Activated CD8-positive, alpha-beta memory T cell treated with anti-CD3 and anti-CD28 coated beads for 48 hours (primary cell): ENCODE results near the gene MCM9.

ENCODE experiments used
- DNase-seq, 3 experiments: peaks; one replicate each; pipeline ENCODE4 v3.0.0-alpha.2; 2020; ENCODE audit warnings: low read depth in 2 of 3, low spot score in 2 of 3

MCM9 gene

DNA sequence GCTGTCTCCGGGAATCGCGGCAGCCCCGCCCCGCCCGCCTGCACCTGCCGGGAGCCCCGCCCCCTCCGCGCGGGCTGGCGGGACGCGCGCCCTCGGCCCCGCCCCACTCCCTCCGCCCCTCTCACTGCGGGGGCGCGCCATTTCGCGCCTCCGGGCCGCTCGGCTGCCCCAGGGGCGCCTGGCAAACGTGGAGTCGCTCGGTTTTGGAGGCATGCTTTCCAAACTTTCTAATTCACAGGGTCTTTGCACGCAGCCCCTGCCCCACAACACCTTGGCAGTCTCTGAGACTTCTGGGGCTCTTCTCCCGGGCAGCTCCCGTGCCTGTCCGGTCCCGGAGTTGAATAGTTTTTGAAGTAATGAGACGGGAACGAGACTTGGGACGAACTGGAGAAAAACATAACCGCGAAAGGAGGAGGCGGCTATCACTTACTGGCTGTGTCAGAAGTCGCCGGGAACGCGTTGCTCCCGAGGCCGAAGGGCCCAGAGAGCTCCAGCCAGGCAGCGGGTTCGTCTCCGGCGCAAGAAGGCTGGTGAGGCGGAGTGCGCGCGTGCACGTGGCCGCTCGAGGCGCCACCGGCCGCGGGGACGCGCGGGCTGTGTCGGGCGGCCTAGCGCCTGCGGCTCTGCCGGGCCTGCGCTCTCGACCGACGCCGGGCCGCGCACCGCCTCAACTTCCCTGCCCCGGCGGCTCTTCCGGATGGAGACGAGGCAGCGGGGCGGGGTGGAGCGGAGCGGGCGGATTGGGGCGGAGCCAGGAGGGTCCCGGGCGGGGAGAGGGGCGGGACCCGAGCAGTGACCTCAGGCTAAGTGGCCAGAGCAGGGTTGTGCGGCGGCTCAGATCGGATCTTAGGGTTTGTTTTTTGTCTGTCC lies at the start of gene MCM9:
Gene MCM9, minus strand, starts transcription at position 699 of the 870 bp plus-strand sequence. CDS start 3,436 bp downstream, outside the sequence.
- DNase-seq: peak; percentile 63 to 83 (median 68)

DNA sequence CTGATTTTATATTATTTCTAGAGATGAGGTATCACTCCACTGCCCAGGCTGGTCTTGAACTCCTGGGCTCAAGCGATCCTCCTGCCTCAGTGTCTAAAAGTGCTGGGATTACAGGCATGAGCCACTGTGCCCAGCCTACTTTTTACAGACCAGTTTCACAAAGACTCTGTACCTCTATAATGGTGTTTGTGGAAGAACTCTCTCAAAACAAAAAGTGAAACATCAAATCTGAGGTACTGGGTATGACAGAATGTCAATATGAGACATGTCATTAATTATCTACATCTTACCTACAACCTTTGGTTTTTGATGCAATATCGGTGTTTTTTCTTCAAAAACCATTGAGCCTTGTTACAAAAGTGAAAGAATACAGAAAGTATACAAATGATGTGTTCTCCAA lies 49.4 kb upstream of the MCM9 start:
- DNase-seq: no peak

DNA sequence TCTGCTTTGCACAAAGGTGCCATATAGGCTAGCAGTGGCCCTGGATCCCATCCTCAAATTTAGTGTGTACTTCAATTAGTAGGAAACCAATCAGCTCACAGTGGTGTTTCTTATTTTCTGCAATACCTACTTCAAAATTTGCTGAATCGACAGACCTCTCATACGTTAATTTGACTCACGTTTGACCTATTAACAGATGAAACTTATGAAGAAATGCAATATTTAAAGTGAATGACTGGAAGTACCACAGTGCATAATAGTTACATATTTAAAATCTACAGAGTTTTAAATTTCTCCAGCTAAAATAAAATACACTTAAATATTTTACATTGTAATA lies 47.6 kb upstream of the MCM9 start:
- DNase-seq: no peak

DNA sequence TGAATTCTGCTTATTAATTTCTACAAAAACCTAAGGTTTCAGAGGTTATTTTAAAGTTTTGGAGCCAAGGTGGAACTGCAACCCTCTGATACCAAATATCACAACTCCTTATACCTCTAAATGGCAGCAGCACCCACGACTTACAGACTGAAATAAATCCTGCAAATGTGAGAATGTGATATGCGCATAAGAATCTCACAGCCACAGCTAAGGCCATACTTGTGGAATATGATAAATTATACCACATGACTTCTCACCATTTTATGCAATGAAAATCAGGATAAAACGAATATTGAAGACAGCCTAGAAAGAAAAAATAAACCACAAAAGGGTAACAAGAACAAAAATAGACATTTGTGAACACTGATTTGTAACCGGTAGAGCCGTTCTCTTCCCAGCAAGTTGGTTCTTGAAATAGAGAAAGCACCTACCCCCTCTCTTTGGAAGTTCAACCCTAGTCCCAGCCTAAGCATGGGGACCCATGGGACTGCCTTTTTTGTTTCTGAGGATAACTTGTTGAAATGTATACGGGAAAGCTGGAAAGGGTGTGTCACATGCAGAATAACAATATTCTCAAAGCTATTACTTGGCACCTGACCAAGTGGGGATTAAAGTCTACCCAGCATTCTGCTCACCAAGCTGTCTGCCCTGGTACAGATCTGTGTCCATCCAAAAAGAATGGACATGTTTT lies 47.1 kb upstream of the MCM9 start:
- DNase-seq: no peak

DNA sequence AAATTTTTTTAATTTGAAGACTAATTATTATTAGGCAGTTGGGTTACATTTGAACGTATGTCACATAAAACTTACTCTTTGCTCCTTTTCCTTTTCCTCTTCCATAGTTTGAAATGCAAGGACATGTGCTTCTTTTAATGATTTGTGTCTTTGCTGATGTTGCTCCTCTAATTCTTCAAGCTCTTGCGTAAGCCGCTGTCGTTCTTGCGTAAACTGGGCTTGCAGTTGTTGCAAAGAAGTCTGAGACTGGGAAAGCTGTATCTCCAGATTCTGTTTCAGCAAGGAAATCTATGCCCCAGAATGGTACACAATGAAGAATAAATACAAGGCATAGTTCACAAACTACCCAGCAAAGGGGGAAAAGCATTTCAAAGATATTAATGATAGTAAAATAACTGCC lies 45.1 kb upstream of the MCM9 start:
- no peak for DNase-seq

DNA sequence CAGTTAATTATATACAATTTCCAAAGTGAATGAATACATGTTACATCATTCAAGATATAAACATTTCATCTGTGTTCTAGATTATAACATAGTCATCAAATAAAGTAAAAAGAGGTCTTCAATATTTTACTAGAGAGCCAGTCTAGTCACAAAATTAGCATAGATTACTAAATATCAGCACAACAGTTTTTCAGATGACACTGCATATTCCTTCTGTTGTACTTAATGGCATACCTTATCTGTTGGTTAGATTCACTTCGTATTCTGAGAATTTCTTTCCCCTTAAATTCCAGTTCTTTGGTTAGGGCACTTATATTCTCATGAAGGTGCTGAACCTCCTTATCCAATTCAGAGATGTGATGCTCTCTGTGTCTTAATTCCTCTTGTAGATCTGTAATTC lies 39.8 kb upstream of the MCM9 start:
- no peak for DNase-seq

DNA sequence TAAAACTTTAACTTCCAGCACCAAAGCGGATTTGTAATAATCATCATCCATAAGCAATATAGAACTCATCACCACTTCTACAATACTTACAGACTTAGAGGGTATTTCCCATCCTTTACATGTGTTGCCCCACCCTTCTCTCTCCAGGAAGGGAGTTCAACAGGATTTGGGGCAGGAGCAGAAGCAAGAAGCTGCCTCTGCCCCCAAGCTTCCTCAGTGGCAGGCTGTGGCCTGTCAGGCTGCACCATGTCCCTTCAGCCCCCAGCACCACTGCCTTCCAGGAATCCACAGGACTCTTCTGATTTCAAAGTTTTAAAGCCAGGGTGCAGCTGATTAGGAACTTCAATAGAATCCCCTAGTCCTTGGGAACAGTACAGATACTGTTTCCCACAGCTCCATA lies 36.7 kb upstream of the MCM9 start:
- DNase-seq: no peak

DNA sequence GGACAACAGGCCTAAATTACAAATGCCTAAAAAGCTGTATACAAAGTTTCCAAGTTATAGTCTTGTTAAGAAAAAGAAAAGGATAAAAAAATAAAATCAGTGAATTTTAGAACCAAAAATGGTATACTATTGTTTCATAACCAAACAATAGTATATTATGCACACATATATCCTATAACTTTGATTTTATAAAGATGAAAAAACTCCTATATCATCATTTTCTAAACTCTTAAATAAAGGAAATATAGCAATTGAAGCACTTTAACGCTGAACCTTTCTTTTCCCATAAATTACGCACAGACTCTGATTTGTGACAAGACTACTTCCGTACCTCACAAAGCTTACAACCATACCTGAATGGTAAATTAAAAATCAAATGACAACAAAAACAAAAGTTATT lies 35.9 kb upstream of the MCM9 start:
- DNase-seq: no peak

DNA sequence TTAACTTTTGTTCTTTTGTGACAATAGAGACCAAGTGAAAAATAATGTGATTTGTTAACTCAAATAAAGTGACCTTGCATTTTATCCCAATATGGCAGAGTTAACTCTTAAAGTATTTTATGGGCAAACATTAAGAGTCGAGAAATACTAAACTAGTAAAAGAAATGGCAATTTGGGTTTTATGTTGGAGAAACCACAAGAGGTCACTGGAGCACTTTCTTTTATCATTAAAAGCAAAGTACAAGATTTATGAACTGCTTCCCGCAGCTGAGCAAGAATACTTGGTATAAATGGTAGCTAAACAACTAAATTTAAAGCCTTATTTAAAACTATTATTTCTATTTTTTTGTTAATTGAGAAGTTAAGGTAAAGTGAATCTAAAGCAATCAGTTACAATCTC lies 33.5 kb upstream of the MCM9 start:
- DNase-seq: no peak

DNA sequence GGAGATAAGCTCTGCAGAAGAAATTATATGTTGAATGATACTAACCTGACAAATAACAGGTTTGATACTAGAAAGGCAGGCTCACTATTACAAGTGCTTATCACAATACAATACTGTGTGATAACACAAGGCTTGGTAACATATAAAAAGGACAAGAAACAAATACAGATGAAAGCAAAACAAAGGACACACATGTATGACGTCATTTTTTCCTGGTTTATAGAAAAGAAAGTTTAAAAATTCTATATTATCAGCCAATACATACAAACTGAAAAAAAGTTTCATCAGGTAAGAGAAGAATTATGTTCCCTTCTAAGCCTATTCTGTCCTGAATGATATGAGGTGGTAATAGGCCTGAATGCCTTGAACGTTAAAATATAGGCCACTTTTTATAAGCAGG lies 32.3 kb upstream of the MCM9 start:
- DNase-seq: no peak

DNA sequence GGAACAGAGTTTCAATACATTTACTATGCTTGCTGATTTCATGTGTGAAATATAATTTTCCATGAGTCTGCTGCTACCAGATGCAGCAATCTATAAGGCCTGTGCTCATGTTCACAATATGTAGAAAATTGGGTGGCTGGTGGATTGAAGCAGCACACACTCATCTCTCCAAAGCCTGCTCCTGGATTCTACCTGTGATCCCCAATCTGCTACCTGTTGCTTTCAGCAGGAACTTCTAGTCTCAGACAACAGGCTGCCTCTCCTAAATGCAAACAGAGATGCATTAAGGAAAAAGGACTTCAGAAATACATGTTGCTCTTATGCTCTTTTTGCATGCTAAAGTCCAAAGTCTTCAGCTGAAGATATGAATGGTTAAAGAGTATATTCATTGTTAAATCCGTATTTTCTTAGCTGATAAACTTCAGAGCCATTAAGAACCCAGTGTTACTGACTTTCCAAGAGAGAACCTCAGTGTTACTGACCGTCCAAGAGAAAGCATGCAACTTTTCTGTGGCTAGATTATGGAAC lies 30.9 kb upstream of the MCM9 start:
- no peak for DNase-seq

DNA sequence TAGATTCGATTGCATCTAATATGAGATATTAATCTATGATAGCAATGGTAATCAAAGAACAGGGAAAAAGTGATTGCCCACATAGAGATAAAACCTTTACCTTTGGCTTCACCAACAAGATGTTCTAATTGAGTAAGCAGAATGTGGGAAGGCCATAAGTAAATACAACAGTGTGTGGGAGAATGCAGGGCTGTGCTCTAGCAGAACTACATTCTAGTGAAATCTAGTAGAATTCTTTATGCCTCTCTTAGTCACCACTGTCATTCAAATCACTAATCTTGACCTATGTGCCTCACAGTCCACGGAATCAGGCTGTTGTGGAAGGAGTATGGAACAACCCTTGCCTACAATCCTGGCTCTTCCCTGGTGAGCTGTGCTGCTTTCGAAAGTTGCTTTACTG lies 30.4 kb upstream of the MCM9 start:
- no peak for DNase-seq

DNA sequence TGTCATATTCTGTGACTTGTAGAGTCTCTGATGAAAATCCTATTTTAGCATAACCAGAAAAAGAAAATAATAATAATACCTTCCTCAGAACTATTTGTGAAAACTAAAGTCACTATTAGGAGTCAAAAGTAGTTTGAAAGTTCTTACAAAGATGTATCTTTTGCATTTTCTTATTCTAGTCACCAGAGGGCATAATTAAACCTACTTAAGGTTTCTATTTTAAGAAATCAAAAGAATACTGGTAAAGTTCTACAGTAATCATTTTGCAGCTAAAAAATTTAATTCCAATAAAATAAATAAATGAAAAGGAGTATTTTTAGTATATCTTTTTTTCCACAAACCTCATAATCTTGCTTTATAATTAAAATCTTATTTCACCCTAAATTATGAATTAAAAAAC lies 28.0 kb upstream of the MCM9 start:
- DNase-seq: no peak

DNA sequence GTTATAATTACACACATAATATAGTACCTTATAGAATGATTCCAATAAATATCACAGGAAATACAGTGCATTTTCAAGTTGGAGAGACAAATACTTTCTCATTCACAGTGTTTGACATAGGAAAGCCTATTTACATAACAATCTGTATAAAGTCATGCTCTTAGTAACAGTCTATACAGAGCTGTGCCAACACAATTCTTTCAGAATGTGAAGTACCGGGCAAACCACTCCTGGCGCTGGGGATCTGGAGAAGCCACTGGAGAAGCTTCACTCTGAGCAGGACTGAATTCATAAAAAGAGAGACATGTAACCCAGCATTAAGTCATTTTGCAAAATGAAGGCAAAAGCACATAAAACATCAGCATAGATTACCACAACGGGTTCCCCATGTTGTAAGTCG lies 24.9 kb upstream of the MCM9 start:
- no peak for DNase-seq

DNA sequence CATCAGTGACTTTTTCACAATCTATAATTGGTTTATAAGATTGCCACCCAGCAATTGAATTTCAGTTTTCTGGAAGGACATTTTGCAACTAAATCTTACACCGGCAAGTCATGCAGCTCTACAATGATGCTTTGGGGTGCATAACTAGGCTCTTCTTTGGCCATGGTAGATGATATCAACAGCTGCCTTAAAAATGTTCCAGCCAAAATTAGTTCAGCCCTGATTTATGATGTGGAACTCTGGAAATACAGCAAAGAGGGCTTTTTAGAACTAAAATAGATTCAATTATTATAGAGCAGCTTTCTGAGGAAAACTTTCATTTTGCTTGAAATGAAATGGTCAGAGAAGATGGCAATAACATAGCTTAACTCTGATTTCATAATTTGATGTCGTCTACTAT lies 18.4 kb upstream of the MCM9 start:
- DNase-seq: no peak

DNA sequence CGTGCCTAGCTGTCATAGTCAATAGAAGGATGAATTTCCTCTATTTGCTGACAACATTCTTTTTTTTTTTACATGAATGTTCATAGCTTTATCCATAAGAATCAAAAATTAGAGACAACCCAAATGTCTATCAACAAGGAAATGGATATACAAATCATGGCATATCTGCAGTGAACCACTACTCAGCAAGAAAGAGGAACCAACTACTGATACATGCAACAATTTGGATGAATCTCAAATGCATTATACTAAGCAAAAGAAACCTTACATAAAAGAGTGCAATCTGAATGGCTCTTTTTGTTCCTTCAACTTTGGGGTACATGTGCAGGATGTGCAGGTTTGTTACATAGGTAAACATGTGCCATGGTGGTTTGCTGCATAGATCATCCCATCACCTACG lies 17.7 kb upstream of the MCM9 start:
- DNase-seq: no peak

DNA sequence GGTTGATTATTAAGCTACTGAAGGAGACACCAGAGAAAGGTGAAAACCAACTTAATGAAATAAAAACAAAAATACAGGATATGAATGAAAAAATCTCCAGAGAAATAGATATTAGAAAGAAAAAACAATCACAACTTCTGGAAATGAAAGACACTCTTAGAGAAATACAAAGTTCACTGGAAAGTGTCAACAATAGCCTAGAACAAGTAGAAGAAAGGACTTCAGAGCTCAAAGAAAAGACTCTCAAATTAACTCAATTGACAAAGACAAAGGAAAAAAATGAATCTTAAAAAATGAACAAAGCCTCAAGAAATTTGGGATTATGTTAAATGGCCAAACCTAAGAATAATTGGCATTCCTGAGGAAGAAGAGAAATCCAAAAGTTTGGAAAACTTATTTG lies 10.3 kb upstream of the MCM9 start:
- no peak for DNase-seq

DNA sequence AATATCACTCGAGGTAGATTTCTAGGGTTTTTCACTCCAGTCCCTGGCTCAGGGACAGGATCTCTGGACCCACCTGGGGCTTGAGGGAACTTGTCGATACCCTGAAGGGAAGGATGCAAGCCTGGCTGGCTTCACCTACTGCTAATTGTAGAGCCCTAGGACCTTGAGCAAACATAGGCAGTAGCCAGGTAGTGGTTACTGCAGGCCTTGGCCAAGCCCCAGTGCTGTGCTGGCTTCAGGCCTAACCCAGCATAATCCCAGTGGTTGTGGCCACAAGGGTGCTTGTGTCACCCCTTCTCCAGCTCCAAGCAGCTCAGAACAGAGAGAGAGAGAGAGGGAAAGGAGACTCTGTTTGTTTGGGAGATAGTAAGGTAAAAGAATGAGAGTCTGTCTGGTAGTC lies 5.8 kb upstream of the MCM9 start:
- DNase-seq: no peak

DNA sequence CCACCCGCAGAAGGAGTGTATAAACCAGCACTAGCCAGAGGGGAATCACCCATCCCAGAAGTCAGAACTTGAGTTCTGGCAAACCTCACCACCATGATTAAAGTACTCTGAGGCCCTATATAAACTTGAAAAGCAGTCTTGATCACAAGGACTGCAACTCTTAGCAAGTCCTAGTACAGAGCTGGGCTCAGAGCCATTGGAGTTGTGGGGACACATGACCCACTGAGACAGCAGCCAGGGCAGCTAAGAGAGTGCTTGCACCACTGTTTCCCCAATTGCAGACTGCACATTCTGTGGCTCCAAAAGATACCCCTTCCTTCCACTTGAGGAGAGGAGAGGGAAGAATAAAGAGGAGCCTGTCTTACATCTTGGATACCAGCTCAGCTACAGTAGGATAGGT lies 4.7 kb upstream of the MCM9 start:
- no peak for DNase-seq

DNA sequence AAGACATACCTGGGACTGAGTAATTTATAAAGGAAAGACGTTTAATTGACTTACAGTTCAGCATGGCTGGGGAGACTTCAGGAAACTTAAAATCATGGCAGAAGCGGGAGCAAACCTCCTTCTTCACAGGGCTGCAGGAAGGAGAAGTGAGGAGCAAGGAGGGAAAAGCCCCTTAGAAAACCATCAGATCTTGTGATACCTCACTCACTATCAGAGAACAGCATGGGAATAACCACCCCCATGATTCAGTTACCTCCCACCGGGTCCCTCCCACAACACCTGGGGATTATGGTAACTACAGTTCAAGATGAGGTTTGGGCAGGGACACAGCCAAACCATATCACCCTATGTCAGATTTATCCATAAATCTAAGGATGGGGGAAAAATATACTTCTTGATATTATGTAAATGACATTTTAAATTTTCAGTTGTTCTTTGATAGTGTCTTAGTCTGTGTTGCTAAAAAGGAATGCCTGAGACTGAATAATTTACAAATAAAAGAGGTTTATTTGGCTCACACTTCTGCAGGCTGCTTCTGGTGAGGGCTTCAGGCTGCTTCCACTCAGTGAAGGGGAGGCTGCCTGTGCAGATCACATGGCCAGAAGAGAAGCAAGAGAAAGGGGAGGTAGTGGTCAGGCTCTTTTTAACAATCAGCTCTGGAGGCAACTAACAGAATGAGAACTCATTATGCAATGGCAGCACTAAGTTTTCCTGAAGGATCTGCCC lies 1.2 kb upstream of the MCM9 start:
- DNase-seq: no peak

DNA sequence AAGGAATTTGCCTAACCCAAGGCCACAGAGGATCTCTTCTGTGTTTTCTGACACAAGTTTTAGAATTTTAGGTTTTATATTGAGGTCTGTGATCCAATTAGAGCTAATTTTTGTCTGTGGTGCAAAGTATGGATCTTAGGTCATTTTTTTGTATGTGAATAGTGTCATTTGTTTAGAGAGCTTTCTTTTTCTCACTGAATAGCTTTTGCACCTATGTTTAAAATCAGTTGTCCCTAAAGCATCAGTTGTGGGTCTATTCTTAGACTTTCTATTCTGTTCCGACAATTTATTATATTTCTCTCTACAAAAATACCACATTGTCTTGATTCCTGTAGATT lies 341 bp upstream of the MCM9 start:
- DNase-seq: no peak

DNA sequence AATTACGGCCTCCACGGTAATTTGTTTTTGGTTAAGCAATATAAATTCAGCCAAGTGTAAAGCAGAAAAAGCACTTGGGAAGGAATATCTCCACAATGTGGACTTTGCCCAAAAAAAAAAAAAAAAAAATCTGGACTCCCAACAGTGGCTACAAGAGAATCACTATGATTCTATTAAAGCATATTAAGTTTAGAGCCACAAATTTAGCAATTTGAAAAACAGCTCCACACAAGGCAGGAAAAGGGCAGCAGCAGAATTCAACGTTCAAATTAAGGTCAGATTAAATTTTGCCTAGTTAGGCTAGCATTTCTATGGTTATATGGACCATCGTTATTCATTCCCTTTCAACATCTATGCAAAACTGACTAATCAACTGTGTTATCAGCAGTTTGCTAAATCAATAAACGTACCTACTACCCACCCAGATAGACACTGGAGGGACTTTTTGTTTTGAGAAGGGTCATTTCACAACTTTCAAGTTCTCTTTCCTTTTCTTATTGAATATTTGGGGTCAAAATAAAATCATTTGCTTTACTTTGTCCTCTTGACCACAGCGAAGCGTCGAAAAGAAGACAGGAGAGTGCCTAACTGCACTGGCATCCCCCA lies 1.0 kb downstream of the MCM9 start:
- DNase-seq: no peak
